ENCODE measurements around the gene NEK1. TPM values are rescaled to one million over a fixed set of nuclear protein-coding genes. Genes with fewer than 3 reads are reported as not detected.

NEK1 gene
- polyA plus RNA-seq, 1 experiment, result 2.3 TPM

- no peak for DNase-seq (ENCODE audit: low read depth)
- Histone ChIP-seq H3K36me3 (ENCODE audit: control insufficient read depth, insufficient read depth, low read length) (no peaks in the 10 kb centered on the region), H3K27me3 (ENCODE audit: control insufficient read depth, insufficient read depth, low read length) (no peaks in the 10 kb centered on the region), H3K4me3 (ENCODE audit: low read depth, low read length) (no peak overlapping the region)
- ChIA-PET POLR2A (no interaction called here), CTCF (no interaction called here)
- TF ChIP-seq CTCF (IDR thresholded peaks at IDR 0.05; ENCODE audit: insufficient read depth, low read depth, low read length), result no peak
Measured at GRCh38 chr4:169416997-169417396, 195.4 kb downstream of the NEK1 start.

DNA sequence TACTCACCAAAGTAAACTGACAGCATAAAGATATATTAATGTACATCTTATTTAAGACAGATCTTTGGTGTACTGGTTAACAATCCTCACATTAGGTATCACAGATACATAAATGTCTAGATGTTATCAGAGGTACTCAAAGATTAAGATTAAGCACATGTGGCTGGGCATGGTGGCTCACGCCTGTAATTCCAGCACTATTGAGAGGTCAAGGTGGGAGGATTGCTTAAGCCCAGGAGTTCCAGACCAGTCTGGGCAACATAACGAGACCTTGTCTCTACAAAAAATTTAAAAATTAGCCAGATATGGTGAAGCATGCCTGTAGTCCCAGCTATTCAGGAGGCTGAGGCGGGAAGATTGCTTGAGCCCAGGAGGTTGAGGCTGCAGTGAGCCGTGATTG lies 195.9 kb downstream of the NEK1 start:
- ChIA-PET POLR2A (no interaction called here), CTCF (no interaction called here)
- no peak for DNase-seq (ENCODE audit: low read depth)
- no peak overlapping the region for H3K4me3 ChIP-seq (ENCODE audit: low read depth, low read length)
- TF ChIP-seq CTCF (IDR thresholded peaks at IDR 0.05; ENCODE audit: insufficient read depth, low read depth, low read length), result no peak
- no peaks in the 10 kb centered on the region for H3K36me3 ChIP-seq (ENCODE audit: control insufficient read depth, insufficient read depth, low read length)
- no peaks in the 10 kb centered on the region for H3K27me3 ChIP-seq (ENCODE audit: control insufficient read depth, insufficient read depth, low read length)

GRCh38 chr4:169414913-169415312 lies 197.5 kb downstream of the NEK1 start:
- CTCF ChIA-PET, result no interaction called here
- H3K4me3 ChIP-seq (ENCODE audit: low read depth, low read length), result no peak overlapping the region
- no peaks in the 10 kb centered on the region for H3K27me3 ChIP-seq (ENCODE audit: control insufficient read depth, insufficient read depth, low read length)
- TF ChIP-seq CTCF (IDR thresholded peaks at IDR 0.05; ENCODE audit: insufficient read depth, low read depth, low read length), result no peak
- H3K36me3 ChIP-seq (ENCODE audit: control insufficient read depth, insufficient read depth, low read length), result no peaks in the 10 kb centered on the region
- POLR2A ChIA-PET, result interaction anchor here (0.6 kb wide), 1 partner anchor 377 kb away, joined by 4 read pairs; no protein-coding TSS in a partner anchor
- DNase-seq (ENCODE audit: low read depth), result no peak

GRCh38 chr4:169412046-169412445 lies 200.3 kb downstream of the NEK1 start:
- Histone ChIP-seq H3K27me3 (ENCODE audit: control insufficient read depth, insufficient read depth, low read length) (no peaks in the 10 kb centered on the region), H3K36me3 (ENCODE audit: control insufficient read depth, insufficient read depth, low read length) (no peaks in the 10 kb centered on the region), H3K4me3 (ENCODE audit: low read depth, low read length) (no peak overlapping the region)
- DNase-seq (ENCODE audit: low read depth), result no peak
- ChIA-PET CTCF (no interaction called here), POLR2A (no interaction called here)
- TF ChIP-seq CTCF (IDR thresholded peaks at IDR 0.05; ENCODE audit: insufficient read depth, low read depth, low read length), result no peak

DNA sequence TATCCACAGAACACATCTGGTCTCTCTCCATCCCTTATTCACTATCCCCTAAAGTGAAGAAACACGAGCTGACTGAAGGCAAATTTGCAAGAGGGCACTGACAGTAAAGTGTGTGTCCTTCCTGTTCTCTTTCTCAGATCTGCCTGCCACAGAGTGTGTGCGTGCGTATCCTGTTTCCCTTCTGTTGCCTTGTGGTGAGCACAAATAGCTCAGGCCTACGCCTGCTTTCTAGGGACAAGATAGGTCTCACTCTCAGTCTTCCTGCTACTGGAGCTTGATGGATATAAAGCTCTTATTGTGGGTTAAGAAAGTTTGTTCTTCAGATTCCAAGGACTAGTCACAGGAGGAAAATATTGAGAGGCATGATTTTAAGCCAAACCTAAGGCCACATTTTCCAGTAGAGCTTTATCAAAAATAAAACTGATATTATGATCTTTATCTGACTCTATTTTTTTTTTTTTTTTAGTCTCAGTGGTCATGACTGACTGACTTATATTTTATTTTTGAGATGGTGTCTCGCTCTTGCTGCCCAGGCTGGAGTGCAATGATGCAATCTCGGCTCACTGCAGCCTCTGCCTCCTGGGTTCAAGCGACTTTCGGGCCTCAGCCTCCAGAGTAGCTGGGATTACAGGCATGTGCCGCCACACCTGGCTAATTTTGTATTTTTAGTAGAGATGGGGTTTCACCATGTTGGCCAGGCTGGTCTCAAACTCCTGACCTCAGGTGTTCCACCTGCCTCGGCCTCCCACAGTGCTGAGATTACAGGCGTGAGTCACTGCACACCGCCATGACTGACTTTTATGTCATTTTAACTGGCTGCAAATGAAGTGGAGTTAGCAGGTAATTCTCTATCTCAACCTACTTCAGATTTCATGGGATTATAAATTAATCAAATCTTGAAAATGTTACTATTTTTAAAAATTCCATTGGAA lies 201.3 kb downstream of the NEK1 start:
- ChIA-PET POLR2A (interaction anchor here (0.7 kb wide), 1 partner anchor 21 kb away, joined by 3 read pairs; no protein-coding TSS in a partner anchor), CTCF (interaction anchor here (0.9 kb wide), 1 partner anchor 14 kb away, joined by 3 read pairs; no protein-coding TSS in a partner anchor)
- no peaks in the 10 kb centered on the region for H3K27me3 ChIP-seq (ENCODE audit: control insufficient read depth, insufficient read depth, low read length)
- no peaks in the 10 kb centered on the region for H3K36me3 ChIP-seq (ENCODE audit: control insufficient read depth, insufficient read depth, low read length)
- DNase-seq (ENCODE audit: low read depth), result peak; percentile 59
- no peak overlapping the region for H3K4me3 ChIP-seq (ENCODE audit: low read depth, low read length)
- TF ChIP-seq CTCF (IDR thresholded peaks at IDR 0.05; ENCODE audit: insufficient read depth, low read depth, low read length), result no peak
